H1 (cell line): ENCODE results near the gene TPBG. TPM values are rescaled to one million over a fixed set of nuclear protein-coding genes. Genes with fewer than 3 reads are reported as not detected.

Source experiments
- CTCF ChIA-PET: fragments of 300-600 bp; sonication (Branson Sonifier 250); formaldehyde crosslinking; loops from one replicate; lab custom pipeline; 2021; ENCODE audit not compliant: partially characterized antibody; lab: Charles Lee
- POLR2A ChIA-PET: fragments of 300-600 bp; sonication (Branson Sonifier 250); formaldehyde crosslinking; loops from one replicate; lab custom pipeline; 2021; ENCODE audit warnings: inconsistent platforms; ENCODE audit not compliant: partially characterized antibody; lab: Charles Lee
- DNase-seq, 2 experiments: peaks; one replicate each; pipeline versions ENCODE4 v3.0.0 to v3.0.0-alpha.2; 2010 to 2022; ENCODE audit warnings: low spot score in 2 of 2, low read depth in 1 of 2, mixed read lengths in 1 of 2
- FAIRE-seq: peaks from 2 replicates; lab custom pipeline; 2011; peaks lifted over from hg19 to GRCh38; lab: Jason Lieb, UNC
- H2AFZ ChIP-seq: 2 replicates; pipeline ENCODE4 v1.8.1; 2012; ENCODE audit warnings: low read length, inconsistent platforms
- H2AK5ac ChIP-seq: 2 replicates; pipeline ENCODE4 v1.6.1; 2013; ENCODE audit warnings: low read depth, low read length
- H2BK120ac ChIP-seq: replicated peaks from 2 replicates; pipeline ENCODE3; 2013; ENCODE audit warnings: low read depth, low read length, inconsistent platforms
- H2BK12ac ChIP-seq: 2 replicates; pipeline ENCODE4 v1.6.1; 2013; ENCODE audit warnings: low read depth, low read length
- H2BK15ac ChIP-seq: 2 replicates; pipeline ENCODE4 v1.6.1; 2013; ENCODE audit warnings: low read length
- H2BK20ac ChIP-seq: 2 replicates; pipeline ENCODE4 v1.6.1; 2013; ENCODE audit warnings: low read length
- H2BK5ac ChIP-seq: 2 replicates; pipeline ENCODE4 v1.6.1; 2013; ENCODE audit warnings: low read depth, low read length
- H3K14ac ChIP-seq: 2 replicates; pipeline ENCODE4 v1.6.1; 2013; ENCODE audit warnings: inconsistent platforms; ENCODE audit not compliant: insufficient read length
- H3K18ac ChIP-seq: 2 replicates; pipeline ENCODE4 v1.6.1; 2013; ENCODE audit warnings: low read length; ENCODE audit errors: extremely low read depth
- H3K23ac ChIP-seq: 2 replicates; pipeline ENCODE4 v1.6.1; 2013; ENCODE audit warnings: inconsistent platforms; ENCODE audit not compliant: insufficient read length
- H3K23me2 ChIP-seq: 2 replicates; pipeline ENCODE4 v1.6.1; 2013; ENCODE audit warnings: low read depth, low read length
- H3K27ac ChIP-seq: 2 replicates; pipeline ENCODE4 v1.6.1; 2011; ENCODE audit warnings: low read depth, low read length, inconsistent platforms
- H3K27me3 ChIP-seq, 4 experiments: replicated peaks in 1 of 4; 1 replicate in 1 of 4; 2 replicates in 3 of 4; pipeline versions ENCODE4 v1.6.1 to v1.8.1; 2011 to 2013; ENCODE audit warnings: low read length in 3 of 4, mild to moderate bottlenecking in 3 of 4, inconsistent platforms in 2 of 4, mixed read lengths in 2 of 4, moderate library complexity in 1 of 4; ENCODE audit not compliant: control insufficient read depth in 3 of 4, insufficient read depth in 3 of 4; ENCODE audit errors: extremely low read depth in 1 of 4
- H3K36me3 ChIP-seq, 4 experiments: 2 replicates each; pipeline versions ENCODE4 v1.6.1 to v1.8.1; 2011 to 2013; ENCODE audit warnings: mild to moderate bottlenecking in 4 of 4, low read length in 3 of 4, moderate library complexity in 2 of 4, control low read depth in 1 of 4, inconsistent platforms in 1 of 4; ENCODE audit not compliant: insufficient read depth in 4 of 4, control insufficient read depth in 2 of 4
- H3K4ac ChIP-seq: replicated peaks from 2 replicates; pipeline ENCODE3; 2013; ENCODE audit warnings: low read length, low read depth, mixed read lengths, inconsistent platforms; ENCODE audit not compliant: insufficient read length
- H3K4me1 ChIP-seq, 4 experiments: replicated peaks in 1 of 4; 1 replicate in 1 of 4; 2 replicates in 3 of 4; pipeline versions ENCODE4 v1.6.1 to v1.8.1; 2011 to 2013; ENCODE audit warnings: low read length in 3 of 4, inconsistent platforms in 2 of 4, mixed read lengths in 1 of 4; ENCODE audit not compliant: insufficient read depth in 4 of 4, control insufficient read depth in 3 of 4
- H3K4me2 ChIP-seq, 2 experiments: 2 replicates each; pipeline versions ENCODE4 v1.6.1 to v1.8.1; 2011 to 2013; ENCODE audit warnings: low read depth in 2 of 2, low read length in 2 of 2, control low read depth in 1 of 2, inconsistent platforms in 1 of 2, mild to moderate bottlenecking in 1 of 2; ENCODE audit not compliant: insufficient read depth in 1 of 2
- H3K4me3 ChIP-seq, 4 experiments: fragments of 200-600, 300-600 bp in 1 of 4; sonication (generic), shearing (Covaris generic), sonication (Bioruptor Twin) in 1 of 4; 2 replicates each; pipeline versions ENCODE4 v1.5.1 to v1.8.1; 2011 to 2016; ENCODE audit warnings: low read length in 4 of 4, low read depth in 3 of 4, control low read depth in 2 of 4, inconsistent platforms in 2 of 4, mild to moderate bottlenecking in 2 of 4, mixed read lengths in 1 of 4, moderate library complexity in 1 of 4; ENCODE audit not compliant: insufficient read depth in 2 of 4; ENCODE audit errors: extremely low read depth in 1 of 4
- H3K56ac ChIP-seq: replicated peaks from 2 replicates; pipeline ENCODE3; 2013; ENCODE audit warnings: low read depth, mild to moderate bottlenecking, mixed read lengths, low read length, inconsistent platforms; ENCODE audit not compliant: insufficient read length
- H3K79me1 ChIP-seq: 2 replicates; pipeline ENCODE4 v1.6.1; 2013; ENCODE audit warnings: low read depth, low read length, control low read depth
- H3K79me2 ChIP-seq, 2 experiments: 2 replicates each; pipeline versions ENCODE4 v1.6.1 to v1.8.1; 2012 to 2013; ENCODE audit warnings: low read length in 2 of 2, mild to moderate bottlenecking in 2 of 2, inconsistent platforms in 1 of 2; ENCODE audit not compliant: insufficient read depth in 2 of 2, control insufficient read depth in 1 of 2
- H3K9ac ChIP-seq, 4 experiments: replicated peaks in 1 of 4; 1 replicate in 1 of 4; 2 replicates in 3 of 4; pipeline versions ENCODE4 v1.6.1 to v1.8.1; 2011 to 2013; ENCODE audit warnings: low read depth in 3 of 4, low read length in 3 of 4, control low read depth in 2 of 4, mild to moderate bottlenecking in 2 of 4, moderate library complexity in 2 of 4, inconsistent platforms in 1 of 4; ENCODE audit errors: extremely low read depth in 1 of 4
- H3K9me3 ChIP-seq, 2 experiments: 2 replicates each; pipeline versions ENCODE4 v1.6.1 to v1.8.1; 2012 to 2013; ENCODE audit warnings: mild to moderate bottlenecking in 2 of 2, moderate library complexity in 2 of 2, control low read depth in 1 of 2, inconsistent platforms in 1 of 2, low read depth in 1 of 2, low read length in 1 of 2, mixed read lengths in 1 of 2; ENCODE audit not compliant: insufficient read depth in 2 of 2
- H4K20me1 ChIP-seq, 2 experiments: replicated peaks in 1 of 2; 2 replicates each; pipeline versions ENCODE3 to v1.8.1; 2011 to 2013; ENCODE audit warnings: inconsistent platforms in 2 of 2, low read length in 2 of 2, mild to moderate bottlenecking in 1 of 2; ENCODE audit not compliant: insufficient read depth in 2 of 2, control insufficient read depth in 1 of 2
- H4K5ac ChIP-seq: 2 replicates; pipeline ENCODE4 v1.6.1; 2013; ENCODE audit warnings: low read length, low read depth, mixed read lengths, inconsistent platforms; ENCODE audit not compliant: insufficient read length
- H4K8ac ChIP-seq: 2 replicates; pipeline ENCODE4 v1.8.0; 2013; ENCODE audit warnings: mild to moderate bottlenecking, moderate library complexity, low read length, inconsistent platforms; ENCODE audit not compliant: insufficient read depth; ENCODE audit errors: extremely low read depth
- H4K91ac ChIP-seq: replicated peaks from 2 replicates; pipeline ENCODE3; 2013; ENCODE audit warnings: low read length, mixed read lengths, inconsistent platforms; ENCODE audit not compliant: insufficient read length
- CEBPB ChIP-seq: IDR thresholded peaks from 2 replicates; pipeline ENCODE4 v1.6.1; 2012; ENCODE audit warnings: low read depth, low read length
- CTBP2 ChIP-seq: IDR thresholded peaks from 2 replicates; pipeline ENCODE4 v1.7.0; 2011; ENCODE audit warnings: borderline replicate concordance, mild to moderate bottlenecking, moderate library complexity, mixed read lengths, low read length; ENCODE audit not compliant: insufficient read depth, insufficient read length
- EGR1 ChIP-seq: IDR thresholded peaks from 2 replicates; pipeline ENCODE4 v1.6.1; 2011; ENCODE audit warnings: low read depth, low read length, borderline replicate concordance
- RAD21 ChIP-seq, 2 experiments: IDR thresholded peaks in 1 of 2; conservative IDR thresholded peaks in 1 of 2; 2 replicates each; pipeline ENCODE4 v1.6.1; 2011; ENCODE audit warnings: low read depth in 2 of 2, low read length in 2 of 2, improper control_type of control experiment in 1 of 2, inconsistent platforms in 1 of 2, mild to moderate bottlenecking in 1 of 2, moderate library complexity in 1 of 2
- RBBP5 ChIP-seq: IDR thresholded peaks from 2 replicates; pipeline ENCODE4 v1.7.1; 2012; ENCODE audit warnings: low read depth, mild to moderate bottlenecking, inconsistent platforms, low read length, moderate library complexity, borderline replicate concordance
- SIRT6 ChIP-seq: IDR thresholded peaks from one replicate; pipeline ENCODE4 v1.7.1; 2012; ENCODE audit warnings: low read length, inconsistent platforms
- SP4 ChIP-seq: IDR thresholded peaks from 2 replicates; pipeline ENCODE4 v1.6.1; 2012; ENCODE audit warnings: low read length, inconsistent platforms
- TCF12 ChIP-seq: IDR thresholded peaks from 2 replicates; pipeline ENCODE4 v1.6.1; 2011; ENCODE audit warnings: low read depth, mild to moderate bottlenecking, low read length
- USF2 ChIP-seq: IDR thresholded peaks from 2 replicates; pipeline ENCODE4 v1.6.1; 2011; ENCODE audit warnings: low read length, improper control_type of control experiment
- WGBS, 2 experiments: shearing (Covaris generic) in 1 of 2; methylation state at CpG; one replicate each; pipeline versions ENCODE4 v1.1.6 to v1.1.7; 2013 to 2015; ENCODE audit warnings: low lambda C conversion rate in 2 of 2, mixed read lengths in 2 of 2, inconsistent platforms in 1 of 2, low coverage in 1 of 2, missing lambda C conversion rate in 1 of 2; ENCODE audit not compliant: insufficient replicate concordance in 2 of 2, insufficient coverage in 1 of 2, insufficient read length in 1 of 2; ENCODE audit errors: extremely low coverage in 1 of 2, missing lambda C conversion rate in 1 of 2; 5-methylcytosine and 5-hydroxymethylcytosine counted together
- polyA plus RNA-seq, 7 experiments: library from polyadenylated mRNA; depleted of rRNA in 3 of 7; stranded (reverse) in 5 of 7; unstranded in 2 of 7; fragments of >200 nt in 5 of 7; fragments of 200-250 nt in 2 of 7; gene quantifications; 1 replicate in 5 of 7; 2 replicates in 1 of 7; 4 replicates in 1 of 7; pipeline versions ENCODE4 v1.2.1 to v1.2.3, GENCODE V29; 2011 to 2013; ENCODE audit warnings: missing spikeins in 2 of 7, mixed read lengths in 2 of 7
- total RNA-seq: library from RNA; stranded (reverse); fragmentation: NEBNext Ultra II Directional; extraction: Animal tissue kit (Norgen Biotek cat#: 25700); gene quantifications from 2 replicates; pipeline ENCODE4 v1.2.1, GENCODE V29; 2021

The TPBG gene
- total and polyA plus RNA-seq, 2 of the 8 experiments (the other 6 are each of a cell fraction or from before 2014, with no cell fraction given) = 28.4 to 33.6 TPM

DNA sequence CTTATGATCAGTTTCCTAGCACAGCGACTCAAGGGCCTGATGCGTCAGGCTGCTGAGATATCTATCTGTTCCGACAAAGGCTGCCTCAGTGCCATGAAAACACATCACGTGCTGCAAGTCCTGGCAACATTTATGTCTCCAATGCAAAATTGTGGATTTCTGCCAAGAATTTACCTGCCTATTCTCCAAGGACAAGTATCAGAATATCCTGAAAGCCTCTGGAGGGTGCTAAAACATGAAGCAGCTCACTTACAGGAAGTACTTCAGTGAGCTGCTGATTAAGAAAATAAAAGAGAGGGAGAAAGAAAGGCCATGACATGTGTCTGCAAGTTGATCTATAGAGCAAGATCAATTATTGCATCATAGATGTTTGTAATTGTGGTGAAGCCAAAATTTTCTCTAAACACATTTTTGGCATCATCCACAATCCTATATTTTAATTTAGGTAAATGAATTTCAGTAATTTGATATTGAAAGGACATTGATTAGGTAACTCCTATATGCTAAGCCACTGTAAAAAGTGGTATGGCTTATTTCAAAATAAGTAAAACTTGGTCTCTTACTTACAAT lies 25.8 kb upstream of the TPBG start:
- H2BK20ac ChIP-seq = no peak overlapping the region
- no peaks in the 10 kb centered on the region for H4K20me1 ChIP-seq
- ChIA-PET POLR2A (no interaction called here), CTCF (interaction anchor here (0.6 kb wide), 1 partner anchor 48 kb away, joined by 3 read pairs; no protein-coding TSS in a partner anchor)
- no peaks in the 10 kb centered on the region for H3K27me3 ChIP-seq
- no peak overlapping the region for H3K4me3 ChIP-seq
- no peak overlapping the region for H4K8ac ChIP-seq
- DNase-seq (no peak), FAIRE-seq (no peak)
- H2AK5ac ChIP-seq = no peak overlapping the region
- H2BK12ac ChIP-seq = no peak overlapping the region
- H3K9ac ChIP-seq = no peak overlapping the region
- H3K36me3 ChIP-seq = peaks cover 0 to 3% (median 0%) of the 10 kb centered on the region in 4 experiments; a peak in 1 of 8 replicates
- H4K5ac ChIP-seq = no peak overlapping the region
- no peaks in the 10 kb centered on the region for H3K79me2 ChIP-seq
- no peaks in the 10 kb centered on the region for H3K79me1 ChIP-seq
- WGBS, 2 experiments = 94% methylated on average over 4 of the region's 4 CpGs; no CpG with 5 or more reads in 1 of the 2 experiments
- H3K23ac ChIP-seq = no peak overlapping the region
- H2BK15ac ChIP-seq = no peak overlapping the region
- H3K9me3 ChIP-seq = peaks cover 8 to 11% of the 10 kb centered on the region in 2 experiments
- no peak overlapping the region for H3K18ac ChIP-seq
- H4K91ac ChIP-seq = no peak overlapping the region
- H2BK5ac ChIP-seq = no peak overlapping the region
- H3K27ac ChIP-seq = no peak overlapping the region
- no peak overlapping the region for H3K14ac ChIP-seq
- H2AFZ ChIP-seq = peak overlapping the region; percentile 20; the same call in 1 of the 2 replicates
- no peak overlapping the region for H2BK120ac ChIP-seq
- H3K4me1 ChIP-seq = no peaks in the 10 kb centered on the region
- no peak overlapping the region for H3K56ac ChIP-seq
- no peaks in the 10 kb centered on the region for H3K23me2 ChIP-seq
- H3K4me2 ChIP-seq = no peak overlapping the region
- H3K4ac ChIP-seq = no peak overlapping the region
- TF ChIP-seq RBBP5 (no peak), TCF12 (no peak), RAD21 (IDR thresholded peaks at IDR 0.05 in 1 of 2, conservative IDR thresholded peaks at IDR 0.05 in 1 of 2; ENCODE audit: low read depth in 2 of 2, low read length in 2 of 2) (peak; percentile 32 to 48), USF2 (no peak), SIRT6 (no peak), CEBPB (peak; percentile 60; the same call in 1 of the 2 replicates), EGR1 (no peak), SP4 (no peak), CTBP2 (no peak)
